MCF 10A (cell line): Measurements from ENCODE around the gene CHKB. TPM values are rescaled to one million over a fixed set of nuclear protein-coding genes. Genes with fewer than 3 reads are reported as not detected.

Experiments used
- BruUV-seq: library from RNA; stranded (reverse); fragments of 400-500 nt; replicated peaks from 2 replicates; lab custom pipeline; 2021; lab: Mats Ljungman, UMichigan
- CTCF ChIA-PET: fragments of 300-600 bp; sonication (Branson Sonifier 250); formaldehyde crosslinking; extraction: SDS; loops from one replicate; lab custom pipeline; 2021; ENCODE audit warnings: antibody characterized with exemption, inconsistent platforms; lab: Yijun Ruan, JAX
- POLR2A ChIA-PET: fragments of 300-600, 350-650 bp; sonication (Branson Sonifier 250); formaldehyde crosslinking; extraction: SDS; loops from one replicate; lab custom pipeline; 2020; ENCODE audit warnings: antibody characterized with exemption, inconsistent platforms; lab: Yijun Ruan, JAX
- DNase-seq: peaks from one replicate; pipeline ENCODE4 v3.0.0-alpha.2; 2018; ENCODE audit not compliant: unreplicated experiment
- H3K27ac Mint-ChIP-seq: one replicate; pipeline ENCODE4 v1.8.0; 2022; ENCODE audit warnings: mild to moderate bottlenecking, low read depth, mixed read lengths; ENCODE audit not compliant: unreplicated experiment
- H3K27me3 Mint-ChIP-seq: one replicate; pipeline ENCODE4 v1.8.0; 2022; ENCODE audit warnings: mixed read lengths; ENCODE audit not compliant: insufficient read depth, unreplicated experiment
- H3K36me3 Mint-ChIP-seq: one replicate; pipeline ENCODE4 v1.8.0; 2022; ENCODE audit warnings: mild to moderate bottlenecking, moderate library complexity, mixed read lengths; ENCODE audit not compliant: insufficient read depth, unreplicated experiment
- H3K4me1 Mint-ChIP-seq: one replicate; pipeline ENCODE4 v1.8.0; 2022; ENCODE audit warnings: mixed read lengths; ENCODE audit not compliant: insufficient read depth, unreplicated experiment
- H3K4me3 Mint-ChIP-seq: one replicate; pipeline ENCODE4 v1.8.0; 2022; ENCODE audit warnings: mild to moderate bottlenecking, moderate library complexity, mixed read lengths; ENCODE audit not compliant: unreplicated experiment
- H3K9me3 Mint-ChIP-seq: one replicate; pipeline ENCODE4 v1.8.0; 2022; ENCODE audit warnings: mixed read lengths; ENCODE audit not compliant: unreplicated experiment
- intact Hi-C: fragments of 100-400 bp; cut with micrococcal nuclease; formaldehyde crosslinking; loops from 2 replicates; pipeline ENCODE4 v1.14.1; 2022
- total RNA-seq: library from RNA; stranded (reverse); gene quantifications from 2 replicates; pipeline ENCODE4 v1.2.3, GENCODE V29; 2022
- TF ChIP-seq, protein P1 (sequence below): fragments of 200-600 bp; IDR thresholded peaks from one replicate; pipeline ENCODE4 v1.8.0; 2022; ENCODE audit warnings: antibody characterized with exemption, mild to moderate bottlenecking; ENCODE audit not compliant: unreplicated experiment

CHKB gene
- total RNA-seq, 1 experiment from 2014 or later, result 60.6 TPM

GRCh38 chr22:50562523-50563412 is 19.9 kb downstream of the CHKB start, which contains the start of gene SYCE3:
SYCE3 (minus strand) TSS chr22:50562919; CDS start chr22:50556405, 6,514 bp downstream.
- CTCF ChIA-PET, result interaction anchor here (0.6 to 1.9 kb wide), 30 partner anchors 9 to 239 kb away, joined by 3 to 17 read pairs (median 4); partner anchors contain the start of genes LMF2, NCAPH2 and SCO2
- TSS peak; percentile 90 for BruUV-seq
- H3K4me1 Mint-ChIP-seq, result peaks cover 28% of the 10 kb centered on the region
- H3K27ac Mint-ChIP-seq, result peak within 1 kb of the TSS; percentile 91
- intact Hi-C loops, result loop anchor here (1.0 kb wide), 2 partner anchors 31 to 36 kb away; no protein-coding TSS in a partner anchor
- DNase-seq, result peak; percentile 97
- peak within 1 kb of the TSS; percentile 90 for H3K4me3 Mint-ChIP-seq
- H3K27me3 Mint-ChIP-seq, result no peaks in the 10 kb centered on the region
- H3K9me3 Mint-ChIP-seq, result no peaks in the 10 kb centered on the region
- TF ChIP-seq, protein P1, sequence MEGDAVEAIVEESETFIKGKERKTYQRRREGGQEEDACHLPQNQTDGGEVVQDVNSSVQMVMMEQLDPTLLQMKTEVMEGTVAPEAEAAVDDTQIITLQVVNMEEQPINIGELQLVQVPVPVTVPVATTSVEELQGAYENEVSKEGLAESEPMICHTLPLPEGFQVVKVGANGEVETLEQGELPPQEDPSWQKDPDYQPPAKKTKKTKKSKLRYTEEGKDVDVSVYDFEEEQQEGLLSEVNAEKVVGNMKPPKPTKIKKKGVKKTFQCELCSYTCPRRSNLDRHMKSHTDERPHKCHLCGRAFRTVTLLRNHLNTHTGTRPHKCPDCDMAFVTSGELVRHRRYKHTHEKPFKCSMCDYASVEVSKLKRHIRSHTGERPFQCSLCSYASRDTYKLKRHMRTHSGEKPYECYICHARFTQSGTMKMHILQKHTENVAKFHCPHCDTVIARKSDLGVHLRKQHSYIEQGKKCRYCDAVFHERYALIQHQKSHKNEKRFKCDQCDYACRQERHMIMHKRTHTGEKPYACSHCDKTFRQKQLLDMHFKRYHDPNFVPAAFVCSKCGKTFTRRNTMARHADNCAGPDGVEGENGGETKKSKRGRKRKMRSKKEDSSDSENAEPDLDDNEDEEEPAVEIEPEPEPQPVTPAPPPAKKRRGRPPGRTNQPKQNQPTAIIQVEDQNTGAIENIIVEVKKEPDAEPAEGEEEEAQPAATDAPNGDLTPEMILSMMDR, result peak; percentile 91
- H3K36me3 Mint-ChIP-seq, result peaks cover 3% of the 10 kb centered on the region
- POLR2A ChIA-PET, result interaction anchor here (0.7 to 5.3 kb wide), 16 partner anchors 11 to 318 kb away, joined by 3 to 105 read pairs (median 14); partner anchors contain the start of genes CHKB, KLHDC7B, LMF2 and NCAPH2

DNA sequence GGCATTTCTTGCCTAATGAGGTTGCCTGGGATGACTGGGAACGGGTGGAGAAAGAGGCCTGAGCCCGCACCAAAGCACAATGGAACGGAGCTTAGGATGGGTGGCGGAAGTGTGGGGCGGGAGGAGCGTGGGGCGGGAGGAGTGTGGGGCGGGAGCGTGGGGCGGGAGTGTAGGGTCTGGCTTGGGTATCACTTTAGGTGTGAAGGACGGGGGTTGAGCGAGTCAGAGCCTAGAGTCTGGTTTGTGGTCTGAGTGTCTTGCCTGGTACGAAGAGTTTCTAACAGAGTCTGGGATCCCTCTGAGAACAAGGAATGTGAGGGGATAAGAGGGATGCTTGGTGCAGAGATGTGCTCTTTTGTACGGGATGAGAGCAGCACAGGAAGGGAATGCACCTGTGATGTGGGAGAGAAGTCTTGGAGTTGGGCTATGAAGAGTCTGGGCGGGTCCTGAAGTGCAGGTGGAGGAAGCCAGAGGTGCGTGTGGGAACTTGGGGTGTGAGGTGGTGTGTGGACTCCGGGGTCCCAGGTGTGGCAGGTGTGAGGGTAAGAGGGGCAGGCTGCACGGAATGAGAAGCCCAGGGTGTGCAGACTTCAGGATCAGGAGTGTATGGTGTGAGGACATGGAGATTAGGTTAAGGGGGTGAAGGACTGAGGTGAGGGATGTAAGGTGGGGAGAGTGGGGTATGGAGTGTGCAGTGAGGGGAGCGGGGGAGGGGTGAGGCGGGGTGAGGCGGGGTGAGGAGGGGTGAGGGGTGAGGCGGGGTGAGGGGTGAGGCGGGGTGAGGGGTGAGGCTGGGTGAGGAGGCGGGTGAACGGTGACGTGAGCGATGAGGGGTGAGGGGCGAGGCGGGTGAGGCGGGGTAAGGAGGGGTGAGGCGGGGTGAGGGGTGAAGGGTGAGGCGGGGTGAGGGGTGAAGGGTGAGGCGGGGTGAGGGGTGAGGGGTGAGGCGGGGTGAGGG is 21.0 kb downstream of the CHKB start:
- TF ChIP-seq, protein P1, result no peak
- H3K9me3 Mint-ChIP-seq, result no peaks in the 10 kb centered on the region
- peaks cover 28% of the 10 kb centered on the region for H3K4me1 Mint-ChIP-seq
- no peak overlapping the region for H3K27ac Mint-ChIP-seq
- H3K4me3 Mint-ChIP-seq, result peak overlapping the region; percentile 15
- ChIA-PET POLR2A (interaction anchor here (1.2 to 2.0 kb wide), 2 partner anchors 32 to 36 kb away, joined by 3 to 15 read pairs; partner anchors contain the start of genes SCO2 and TYMP), CTCF (no interaction called here)
- intact Hi-C loops, result loop anchor here (1.0 kb wide), 2 partner anchors 30 to 35 kb away; no protein-coding TSS in a partner anchor
- no peaks in the 10 kb centered on the region for H3K36me3 Mint-ChIP-seq
- H3K27me3 Mint-ChIP-seq, result no peaks in the 10 kb centered on the region
- no TSS peak for BruUV-seq
- DNase-seq, result no peak

DNA sequence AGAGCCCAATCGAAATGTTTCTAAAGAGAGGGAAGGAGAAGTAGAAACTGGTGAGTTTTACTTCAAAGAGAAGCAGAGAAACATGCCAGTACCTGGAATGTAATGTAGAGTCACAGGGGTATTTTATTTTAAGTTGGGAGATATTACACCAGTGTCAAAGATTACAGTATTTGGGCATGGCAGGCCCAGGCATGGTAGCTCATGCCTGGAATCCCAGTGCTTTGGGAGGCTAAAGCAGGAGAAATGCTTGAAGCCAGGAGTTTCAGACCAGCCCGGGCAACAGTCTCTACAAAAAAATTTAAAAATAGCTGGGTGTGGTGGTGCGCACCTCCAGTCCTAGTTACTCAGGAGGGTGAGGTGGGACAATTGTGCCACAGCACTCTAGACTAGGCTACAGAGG is 22.6 kb downstream of the CHKB start:
- Mint-ChIP-seq H3K9me3 (no peaks in the 10 kb centered on the region), H3K4me1 (peaks cover 28% of the 10 kb centered on the region), H3K27ac (no peak overlapping the region), H3K27me3 (no peaks in the 10 kb centered on the region), H3K4me3 (no peak overlapping the region), H3K36me3 (no peaks in the 10 kb centered on the region)
- BruUV-seq, result no TSS peak
- CTCF ChIA-PET, result interaction anchor here (0.6 to 1.7 kb wide), 7 partner anchors 9 to 235 kb away, joined by 3 to 5 read pairs (median 4); partner anchors contain the start of gene KLHDC7B
- POLR2A ChIA-PET, result interaction anchor here (0.8 to 2.0 kb wide), 7 partner anchors 9 to 51 kb away, joined by 3 to 15 read pairs (median 3); partner anchors contain the start of gene SCO2
- no peak for DNase-seq
- intact Hi-C loops, result no loop called here
- TF ChIP-seq, protein P1, result no peak
